ENCODE measurements around the gene PDIA6.

GRCh38 chr2:10776231-10776977, 36.2 kb downstream of the PDIA6 start:
- no peak for TF ChIP-seq NFE2 (IDR thresholded peaks at IDR 0.05; ENCODE audit: low read depth)
- no peak for TF ChIP-seq ZFPM2 (CRISPR knock-in tag; IDR thresholded peaks at IDR 0.05)
- TF ChIP-seq, protein P1, sequence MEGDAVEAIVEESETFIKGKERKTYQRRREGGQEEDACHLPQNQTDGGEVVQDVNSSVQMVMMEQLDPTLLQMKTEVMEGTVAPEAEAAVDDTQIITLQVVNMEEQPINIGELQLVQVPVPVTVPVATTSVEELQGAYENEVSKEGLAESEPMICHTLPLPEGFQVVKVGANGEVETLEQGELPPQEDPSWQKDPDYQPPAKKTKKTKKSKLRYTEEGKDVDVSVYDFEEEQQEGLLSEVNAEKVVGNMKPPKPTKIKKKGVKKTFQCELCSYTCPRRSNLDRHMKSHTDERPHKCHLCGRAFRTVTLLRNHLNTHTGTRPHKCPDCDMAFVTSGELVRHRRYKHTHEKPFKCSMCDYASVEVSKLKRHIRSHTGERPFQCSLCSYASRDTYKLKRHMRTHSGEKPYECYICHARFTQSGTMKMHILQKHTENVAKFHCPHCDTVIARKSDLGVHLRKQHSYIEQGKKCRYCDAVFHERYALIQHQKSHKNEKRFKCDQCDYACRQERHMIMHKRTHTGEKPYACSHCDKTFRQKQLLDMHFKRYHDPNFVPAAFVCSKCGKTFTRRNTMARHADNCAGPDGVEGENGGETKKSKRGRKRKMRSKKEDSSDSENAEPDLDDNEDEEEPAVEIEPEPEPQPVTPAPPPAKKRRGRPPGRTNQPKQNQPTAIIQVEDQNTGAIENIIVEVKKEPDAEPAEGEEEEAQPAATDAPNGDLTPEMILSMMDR (IDR thresholded peaks at IDR 0.05 in 2 of 3, conservative IDR thresholded peaks at IDR 0.05 in 1 of 3; ENCODE audit: insufficient read depth in 2 of 3, low read depth in 1 of 3, low read length in 3 of 3), result no peak
- no peak for TF ChIP-seq GATAD2A (IDR thresholded peaks at IDR 0.05)
- no peak for TF ChIP-seq HOMEZ (CRISPR knock-in tag; IDR thresholded peaks at IDR 0.05)

Data from K562 (cell line).